IMR-90 (cell line): ENCODE results near the gene JADE2.

Experiments
- BHLHE40 ChIP-seq: fragments of 150-350 bp; IDR thresholded peaks from 2 replicates; pipeline ENCODE4 v1.6.1; 2016; ENCODE audit warnings: mild to moderate bottlenecking, low read depth, low read length
- CEBPB ChIP-seq: IDR thresholded peaks from 2 replicates; pipeline ENCODE4 v1.6.1; 2012; ENCODE audit warnings: low read depth, low read length, improper control_type of control experiment
- CTCF ChIP-seq: conservative IDR thresholded peaks from 2 replicates; pipeline ENCODE4 v1.5.1; 2012; ENCODE audit warnings: mild to moderate bottlenecking, low read depth, low read length, improper control_type of control experiment
- ELK1 ChIP-seq: fragments of 150-350 bp; IDR thresholded peaks from 2 replicates; pipeline ENCODE4 v1.6.1; 2016; ENCODE audit warnings: low read depth, mild to moderate bottlenecking, low read length, moderate library complexity, borderline replicate concordance
- FOS ChIP-seq: fragments of 150-350 bp; IDR thresholded peaks from 2 replicates; pipeline ENCODE4 v1.6.1; 2016; ENCODE audit warnings: low read depth, low read length
- MAFK ChIP-seq: IDR thresholded peaks from 2 replicates; pipeline ENCODE4 v1.6.1; 2012; ENCODE audit warnings: low read depth, low read length, improper control_type of control experiment
- MAZ ChIP-seq: IDR thresholded peaks from 2 replicates; pipeline ENCODE4 v1.6.1; 2012; ENCODE audit warnings: low read depth, mild to moderate bottlenecking, low read length, improper control_type of control experiment, moderate library complexity, borderline replicate concordance
- MXI1 ChIP-seq: IDR thresholded peaks from 2 replicates; pipeline ENCODE4 v1.6.1; 2012; ENCODE audit warnings: low read depth, mild to moderate bottlenecking, low read length, moderate library complexity, borderline replicate concordance
- POLR2A ChIP-seq: IDR thresholded peaks from 2 replicates; pipeline ENCODE4 v1.6.1; 2012; ENCODE audit warnings: mild to moderate bottlenecking, low read depth, low read length
- RAD21 ChIP-seq: IDR thresholded peaks from 2 replicates; pipeline ENCODE4 v1.6.1; 2012; ENCODE audit warnings: low read length, improper control_type of control experiment
- RCOR1 ChIP-seq: IDR thresholded peaks from 2 replicates; pipeline ENCODE4 v1.6.1; 2012; ENCODE audit warnings: mild to moderate bottlenecking, low read length, improper control_type of control experiment; ENCODE audit not compliant: insufficient replicate concordance
- RFX5 ChIP-seq: IDR thresholded peaks from 2 replicates; pipeline ENCODE4 v1.8.0; 2012; ENCODE audit warnings: low read depth, mild to moderate bottlenecking, low read length, moderate library complexity
- SMC3 ChIP-seq: fragments of 150-350 bp; IDR thresholded peaks from 2 replicates; pipeline ENCODE4 v1.6.1; 2016; ENCODE audit warnings: low read depth, mild to moderate bottlenecking, antibody characterized with exemption, low read length, moderate library complexity
- USF2 ChIP-seq: fragments of 150-350 bp; IDR thresholded peaks from 2 replicates; pipeline ENCODE4 v1.6.1; 2017; ENCODE audit warnings: mild to moderate bottlenecking, antibody characterized with exemption, low read length, low read depth

GRCh38 chr5:134556994-134557393 is 31.5 kb downstream of the JADE2 start:
- no peak for TF ChIP-seq CTCF
- TF ChIP-seq RAD21, result no peak
- TF ChIP-seq POLR2A, result no peak
- TF ChIP-seq MAFK, result no peak
- no peak for TF ChIP-seq RCOR1
- TF ChIP-seq FOS, result no peak
- TF ChIP-seq RFX5, result no peak
- no peak for TF ChIP-seq USF2
- TF ChIP-seq ELK1, result no peak
- TF ChIP-seq CEBPB, result no peak
- no peak for TF ChIP-seq BHLHE40
- TF ChIP-seq MXI1, result no peak
- TF ChIP-seq SMC3, result no peak
- TF ChIP-seq MAZ, result no peak
